T47D (cell line): ENCODE measurements around the gene TMEM26.

ENCODE experiments used
- DNase-seq, 2 experiments: peaks; one replicate each; pipeline versions ENCODE4 v3.0.0 to v3.0.0-alpha.2; 2011 to 2012; ENCODE audit warnings: low read depth in 1 of 2, low spot score in 1 of 2
- JUND ChIP-seq: IDR thresholded peaks from 2 replicates; pipeline ENCODE4 v1.6.1; 2012; ENCODE audit warnings: low read depth
- in situ Hi-C: cut with HindIII; loops from 2 replicates; pipeline ENCODE4 v1.10.0; 2016; ENCODE audit warnings: low sequenced_read_pairs, low pct_unique_long_range_greater_than_20kb

Gene TMEM26

GRCh38 chr10:61378865-61379264 lies 74.3 kb downstream of the TMEM26 start:
- no peak for DNase-seq
- no peak for TF ChIP-seq JUND
- in situ Hi-C loops = no loop called here

DNA sequence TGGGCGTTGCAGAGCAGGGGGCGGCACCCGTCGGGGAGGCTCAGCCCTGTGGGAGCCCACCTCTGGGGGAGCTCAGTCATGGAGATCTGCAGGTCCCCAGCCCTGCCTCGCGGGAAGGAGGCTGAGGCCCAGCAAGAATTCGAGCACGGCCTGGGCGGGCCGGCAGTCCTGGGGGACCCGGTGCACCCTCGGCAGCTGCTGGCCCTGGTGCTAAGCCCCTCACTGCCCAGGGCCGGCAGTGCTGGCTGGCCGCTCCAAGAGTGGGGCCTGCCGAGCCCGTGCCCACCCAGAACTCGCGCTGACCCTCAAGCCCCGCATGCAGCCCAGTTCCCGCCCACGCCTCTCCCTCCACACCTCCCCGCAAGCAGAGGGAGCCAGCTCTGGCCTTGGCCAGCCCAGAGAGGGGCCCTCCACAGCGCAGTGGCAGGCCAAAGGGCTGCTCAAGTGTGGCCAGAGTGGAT lies 76.2 kb downstream of the TMEM26 start:
- no peak for DNase-seq
- TF ChIP-seq JUND = no peak
- in situ Hi-C loops = no loop called here

DNA sequence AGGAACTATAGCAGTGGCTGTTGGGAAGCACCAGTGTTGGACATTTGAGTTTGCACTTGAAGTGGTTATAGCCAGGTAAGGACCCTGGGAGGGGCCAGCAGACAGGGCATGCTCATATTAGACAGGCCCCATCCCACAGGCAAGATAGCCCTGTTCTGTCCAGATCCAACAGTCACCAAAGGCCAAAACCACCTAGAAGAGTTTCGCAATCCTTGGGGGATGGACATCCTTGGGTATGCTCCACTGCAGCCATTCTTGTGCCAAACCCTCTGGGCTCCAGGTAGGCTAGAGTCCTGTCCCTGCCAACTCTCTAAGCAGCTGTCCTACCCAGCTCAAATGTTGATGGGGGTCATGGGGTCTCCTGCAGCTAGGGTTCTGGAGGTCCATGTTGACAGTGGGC lies 76.8 kb downstream of the TMEM26 start:
- DNase-seq = no peak
- TF ChIP-seq JUND = no peak
- in situ Hi-C loops = no loop called here

GRCh38 chr10:61366365-61366764 lies 86.8 kb downstream of the TMEM26 start:
- in situ Hi-C loops = no loop called here

GRCh38 chr10:61364619-61365018 lies 88.6 kb downstream of the TMEM26 start:
- DNase-seq = peak in 1 of 2 experiments; percentile 2
- in situ Hi-C loops = no loop called here
- TF ChIP-seq JUND = no peak

More at GRCh38 chr10:61366365-61366764, 86.8 kb downstream of the TMEM26 start:
- DNase-seq = no peak
- no peak for TF ChIP-seq JUND

DNA sequence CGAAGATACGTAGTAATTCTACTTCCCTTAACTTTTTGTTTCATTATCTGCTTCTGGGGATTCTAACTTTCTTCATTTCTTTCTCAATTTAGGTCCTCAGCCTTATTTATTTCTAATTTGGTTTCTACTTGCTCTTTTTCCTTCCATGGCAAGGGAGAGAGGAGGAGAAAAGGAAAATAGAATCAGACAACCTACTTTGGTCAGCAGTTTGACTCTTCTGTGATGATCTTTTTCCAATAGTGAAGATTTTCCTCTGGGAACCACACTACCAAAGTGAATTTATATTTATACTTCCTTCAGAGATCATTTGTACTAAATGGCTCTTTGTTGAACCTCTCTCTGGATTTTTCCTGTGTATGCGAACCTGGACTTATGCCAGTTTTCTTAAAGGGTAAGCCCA lies 90.2 kb downstream of the TMEM26 start:
- no peak for TF ChIP-seq JUND

GRCh38 chr10:61359452-61359851 lies 93.7 kb downstream of the TMEM26 start:
- TF ChIP-seq JUND = no peak
- no peak for DNase-seq
- in situ Hi-C loops = no loop called here

More for the DNA sequence above, 90.2 kb downstream of the TMEM26 start:
- in situ Hi-C loops = no loop called here
- no peak for DNase-seq

DNA sequence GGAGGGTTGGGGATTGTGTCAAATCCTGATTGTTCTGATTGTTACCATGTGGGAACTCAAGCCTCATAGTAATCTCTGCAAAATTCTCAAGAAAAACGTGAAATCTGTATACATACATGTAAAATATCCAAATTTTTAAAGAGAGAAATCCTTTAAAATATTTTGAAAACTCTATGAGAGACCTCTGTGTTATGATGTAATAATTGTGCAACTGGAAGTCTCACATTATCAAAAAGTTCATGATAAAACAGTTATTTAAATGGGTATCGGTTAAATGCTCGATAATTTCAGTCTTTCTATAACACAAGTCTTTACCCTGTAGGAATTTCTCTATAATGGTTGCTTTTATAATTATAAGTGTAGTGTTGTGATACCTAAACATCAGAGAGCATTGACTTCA lies 95.5 kb downstream of the TMEM26 start:
- no peak for DNase-seq
- no peak for TF ChIP-seq JUND
- in situ Hi-C loops = no loop called here
